Sigmoid colon (tissue), 7 donors: ENCODE measurements around the gene NIN. TPM values are rescaled to one million over a fixed set of nuclear protein-coding genes. Genes with fewer than 3 reads are reported as not detected.

Experiments used
- DNase-seq: peaks from one replicate; pipeline ENCODE4 v3.0.0-alpha.2; 2019
- H3K27ac ChIP-seq, 4 donors: fragments of 200-600 bp; sonication (generic); one replicate each; pipeline ENCODE4 v1.5.1; 2016 to 2019; ENCODE audit warnings: mild to moderate bottlenecking in 1 of 4
- H3K27me3 ChIP-seq, 3 donors: fragments of 200-600 bp; sonication (generic); one replicate each; pipeline ENCODE4 v1.5.1; 2019; ENCODE audit warnings: mild to moderate bottlenecking in 1 of 3
- H3K36me3 ChIP-seq, 4 donors: fragments of 200-600 bp; sonication (generic); one replicate each; pipeline ENCODE4 v1.5.1; 2016 to 2019
- H3K4me1 ChIP-seq, 4 donors: fragments of 200-600 bp; sonication (generic); one replicate each; pipeline ENCODE4 v1.5.1; 2017 to 2019
- H3K4me3 ChIP-seq, 4 donors: fragments of 200-600 bp; sonication (generic); one replicate each; pipeline ENCODE4 v1.5.1; 2017 to 2019; ENCODE audit warnings: mild to moderate bottlenecking in 2 of 4, moderate library complexity in 1 of 4
- H3K9me3 ChIP-seq, 4 donors: fragments of 200-600 bp in 3 of 4; sonication (generic) in 3 of 4; one replicate each; pipeline versions ENCODE4 v1.5.1 to v1.6.1; 2013 to 2019
- EP300 ChIP-seq, 4 donors: sonication (generic); formaldehyde crosslinking; IDR thresholded peaks; one replicate each; pipeline ENCODE4 v1.6.1; 2017; ENCODE audit warnings: antibody characterized with exemption in 4 of 4
- POLR2A ChIP-seq, 2 donors: fragments of 450-650 bp; IDR thresholded peaks; one replicate each; pipeline ENCODE4 v1.6.1; 2016; ENCODE audit warnings: antibody characterized with exemption in 2 of 2, mild to moderate bottlenecking in 2 of 2, moderate library complexity in 2 of 2
- POLR2AphosphoS5 ChIP-seq, 4 donors: sonication (generic); formaldehyde crosslinking; IDR thresholded peaks; one replicate each; pipeline ENCODE4 v1.6.1; 2017; ENCODE audit warnings: antibody characterized with exemption in 4 of 4
- WGBS, 2 donors: extraction: QIAGEN DNeasy Blood & Tissue Kit; methylation state at CpG; one replicate each; pipeline ENCODE4 v1.1.7; 2013; 5-methylcytosine and 5-hydroxymethylcytosine counted together
- intact Hi-C: fragments of 100-400 bp; cut with DNase I; formaldehyde crosslinking; loops from one replicate; pipeline ENCODE4 v1.15.1; 2023
- polyA plus RNA-seq, 3 donors: library from polyadenylated mRNA; stranded (reverse); fragments of 200-250 nt; gene quantifications; one replicate each; pipeline ENCODE4 v1.2.3, GENCODE V29; 2013
- total RNA-seq, 4 donors: library from RNA; depleted of rRNA; stranded (reverse); fragments of >200 nt; gene quantifications; one replicate each; pipeline ENCODE4 v1.1.0, GENCODE V29; 2016
- TF ChIP-seq, protein P1 (sequence below), 4 experiments: fragments of 450-650 bp in 3 of 4; fragments of 200-600 bp in 1 of 4; IDR thresholded peaks; one replicate each; pipeline ENCODE4 v1.5.1; 2016 to 2019; ENCODE audit warnings: antibody characterized with exemption in 4 of 4, mild to moderate bottlenecking in 3 of 4, moderate library complexity in 2 of 4
- donor health status: healthy with polysubstance abuse.
- donor health status: Bipolar disorder and iron deficiency.
- donor health status: healthy.

The NIN gene
- total and polyA plus RNA-seq, 7 donors: 3.6 to 38.2 (median 20.7) TPM

DNA sequence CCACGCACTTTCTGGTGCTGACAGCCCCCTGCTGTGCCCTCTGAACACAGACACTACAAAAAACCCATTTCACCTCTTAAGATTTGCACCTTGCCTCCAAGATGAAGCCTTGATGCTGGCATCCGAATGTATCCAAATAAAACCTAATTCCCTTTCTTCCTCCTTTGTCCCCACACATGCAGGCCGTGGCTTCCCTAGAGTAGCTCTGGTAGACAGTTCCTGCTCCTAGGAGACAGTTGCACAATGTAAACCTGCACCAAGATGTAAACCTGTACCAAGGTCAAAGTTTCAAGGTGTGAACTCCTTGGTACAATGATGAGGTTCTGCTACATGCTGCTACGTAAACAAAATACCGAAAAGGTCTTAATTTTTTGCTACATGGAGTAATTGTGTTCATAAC is 40.3 kb upstream of the NIN start:
- no peak for DNase-seq
- Histone ChIP-seq H3K4me1 (peaks cover 0 to 9% (median 6%) of the 10 kb centered on the region in 4 donors), H3K27ac (no peak overlapping the region), H3K9me3 (no peaks in the 10 kb centered on the region), H3K4me3 (no peak overlapping the region), H3K36me3 (no peaks in the 10 kb centered on the region), H3K27me3 (peaks cover 7 to 42% (median 14%) of the 10 kb centered on the region in 3 donors)
- intact Hi-C loops: no loop called here
- TF ChIP-seq EP300 (IDR thresholded peaks at IDR 0.05) (no peak), POLR2A (IDR thresholded peaks at IDR 0.05) (no peak), POLR2AphosphoS5 (IDR thresholded peaks at IDR 0.05) (no peak)
- TF ChIP-seq, protein P1, sequence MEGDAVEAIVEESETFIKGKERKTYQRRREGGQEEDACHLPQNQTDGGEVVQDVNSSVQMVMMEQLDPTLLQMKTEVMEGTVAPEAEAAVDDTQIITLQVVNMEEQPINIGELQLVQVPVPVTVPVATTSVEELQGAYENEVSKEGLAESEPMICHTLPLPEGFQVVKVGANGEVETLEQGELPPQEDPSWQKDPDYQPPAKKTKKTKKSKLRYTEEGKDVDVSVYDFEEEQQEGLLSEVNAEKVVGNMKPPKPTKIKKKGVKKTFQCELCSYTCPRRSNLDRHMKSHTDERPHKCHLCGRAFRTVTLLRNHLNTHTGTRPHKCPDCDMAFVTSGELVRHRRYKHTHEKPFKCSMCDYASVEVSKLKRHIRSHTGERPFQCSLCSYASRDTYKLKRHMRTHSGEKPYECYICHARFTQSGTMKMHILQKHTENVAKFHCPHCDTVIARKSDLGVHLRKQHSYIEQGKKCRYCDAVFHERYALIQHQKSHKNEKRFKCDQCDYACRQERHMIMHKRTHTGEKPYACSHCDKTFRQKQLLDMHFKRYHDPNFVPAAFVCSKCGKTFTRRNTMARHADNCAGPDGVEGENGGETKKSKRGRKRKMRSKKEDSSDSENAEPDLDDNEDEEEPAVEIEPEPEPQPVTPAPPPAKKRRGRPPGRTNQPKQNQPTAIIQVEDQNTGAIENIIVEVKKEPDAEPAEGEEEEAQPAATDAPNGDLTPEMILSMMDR (IDR thresholded peaks at IDR 0.05): no peak
- 30 to 73% methylated on average over 5 of the region's 5 CpGs for WGBS, 2 donors

DNA sequence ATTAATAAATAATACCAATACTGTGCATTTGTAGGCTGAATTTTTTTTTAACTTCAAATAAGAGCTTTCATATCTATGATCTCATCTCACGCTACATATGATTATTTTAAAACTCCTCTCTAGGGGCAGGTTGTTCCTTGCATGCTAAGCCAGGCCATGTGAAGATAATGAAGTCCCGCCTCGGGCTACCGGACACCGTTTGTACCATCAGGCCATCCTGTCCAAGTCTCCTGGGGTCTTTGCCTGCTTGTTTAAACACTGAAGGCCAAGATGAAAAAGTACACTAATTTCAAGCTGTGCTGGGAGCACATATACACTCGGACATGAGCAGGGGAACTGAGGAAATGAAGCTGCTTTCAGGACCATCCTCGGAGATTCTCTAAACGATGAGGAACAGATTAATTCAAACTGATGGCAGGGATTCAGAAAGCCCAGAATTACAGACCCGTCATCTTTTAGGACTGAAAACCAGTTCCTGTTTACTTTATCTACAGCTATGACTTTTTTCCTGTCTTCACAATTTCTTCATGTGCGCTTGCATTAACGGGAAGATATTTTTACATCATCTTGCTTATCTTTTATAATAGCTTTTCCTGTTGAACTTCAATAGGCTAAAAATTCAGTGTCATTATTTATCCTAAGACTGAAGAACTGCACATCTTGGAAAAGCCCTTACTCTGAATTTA is 34.6 kb upstream of the NIN start:
- H3K4me3 ChIP-seq: no peak overlapping the region
- WGBS, 2 donors: 65 to 77% methylated on average over 11 of the region's 11 CpGs
- TF ChIP-seq, protein P1 (IDR thresholded peaks at IDR 0.05): no peak
- TF ChIP-seq EP300 (IDR thresholded peaks at IDR 0.05): no peak
- TF ChIP-seq POLR2A (IDR thresholded peaks at IDR 0.05): no peak
- no peak overlapping the region for H3K27ac ChIP-seq
- intact Hi-C loops: no loop called here
- no peaks in the 10 kb centered on the region for H3K36me3 ChIP-seq
- no peak for DNase-seq
- no peaks in the 10 kb centered on the region for H3K9me3 ChIP-seq
- H3K4me1 ChIP-seq: peaks cover 0 to under 1% (median 0%) of the 10 kb centered on the region in 4 donors
- H3K27me3 ChIP-seq: peaks cover 0 to 8% (median 0%) of the 10 kb centered on the region in 3 donors

DNA sequence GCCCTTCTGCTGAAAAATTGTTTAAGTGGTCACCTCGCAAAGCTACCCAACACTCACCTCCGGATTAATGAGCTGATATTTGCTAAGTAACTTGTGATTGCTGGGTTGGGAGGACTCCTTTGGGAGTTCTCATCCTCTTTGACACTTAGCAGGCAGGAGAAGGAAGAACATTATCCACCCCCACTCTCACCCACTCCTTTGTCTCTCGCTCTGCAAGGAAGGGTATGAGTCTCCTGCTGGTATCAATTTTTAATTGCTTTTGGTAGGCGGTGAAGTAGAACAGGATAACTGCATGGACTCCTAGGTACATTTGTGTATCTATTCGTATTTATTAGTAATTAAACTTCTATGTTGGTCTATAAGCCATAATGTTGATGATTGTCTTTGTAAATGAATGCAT is 34.0 kb upstream of the NIN start:
- no peak overlapping the region for H3K27ac ChIP-seq
- WGBS, 2 donors: 92% methylated on average over 5 of the region's 5 CpGs
- H3K4me3 ChIP-seq: no peak overlapping the region
- TF ChIP-seq EP300 (IDR thresholded peaks at IDR 0.05) (no peak), POLR2AphosphoS5 (IDR thresholded peaks at IDR 0.05) (no peak), POLR2A (IDR thresholded peaks at IDR 0.05) (no peak)
- TF ChIP-seq, protein P1 (IDR thresholded peaks at IDR 0.05): no peak
- H3K4me1 ChIP-seq: peaks cover 0 to 7% (median 0%) of the 10 kb centered on the region in 4 donors
- DNase-seq: no peak
- intact Hi-C loops: no loop called here
- no peaks in the 10 kb centered on the region for H3K36me3 ChIP-seq
- no peaks in the 10 kb centered on the region for H3K9me3 ChIP-seq
- H3K27me3 ChIP-seq: peaks cover 0 to 2% (median 0%) of the 10 kb centered on the region in 3 donors

DNA sequence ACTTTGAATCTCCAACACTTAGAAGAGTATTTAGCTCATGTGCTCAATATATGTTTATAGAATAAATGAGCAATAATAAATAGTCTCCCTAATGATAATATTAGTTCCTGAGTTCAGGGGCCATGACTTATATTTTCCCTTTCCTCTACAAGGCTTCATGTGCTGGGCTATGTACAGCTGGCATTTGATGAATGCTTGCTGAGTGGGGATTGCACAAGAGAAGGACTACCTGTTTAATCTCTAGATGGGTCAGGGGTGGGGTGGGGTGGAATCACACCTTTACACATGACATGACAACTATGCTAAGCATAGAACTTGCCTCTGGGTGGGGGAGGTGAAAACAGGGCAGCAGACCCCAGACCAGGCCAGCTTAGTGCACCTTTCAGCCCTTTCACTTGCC is 33.3 kb upstream of the NIN start:
- no peak overlapping the region for H3K4me3 ChIP-seq
- no peak for DNase-seq
- intact Hi-C loops: no loop called here
- H3K4me1 ChIP-seq: peaks cover 0 to 14% (median 4%) of the 10 kb centered on the region in 4 donors
- TF ChIP-seq, protein P1 (IDR thresholded peaks at IDR 0.05): no peak
- TF ChIP-seq EP300 (IDR thresholded peaks at IDR 0.05) (no peak), POLR2A (IDR thresholded peaks at IDR 0.05) (no peak), POLR2AphosphoS5 (IDR thresholded peaks at IDR 0.05) (no peak)
- H3K9me3 ChIP-seq: no peaks in the 10 kb centered on the region
- no peaks in the 10 kb centered on the region for H3K27me3 ChIP-seq
- no peak overlapping the region for H3K27ac ChIP-seq
- no peaks in the 10 kb centered on the region for H3K36me3 ChIP-seq
